HFFc6 (cell line): ENCODE measurements around the gene CDHR4. TPM values are rescaled to one million over a fixed set of nuclear protein-coding genes. Genes with fewer than 3 reads are reported as not detected.
"Not testable (repeated sequence)": the region's sequence is repeated elsewhere in the genome, so short reads cannot be mapped to it uniquely, and the experiment has no call there.

Experiments used
- DNase-seq: peaks from one replicate; pipeline ENCODE4 v3.0.0-alpha.2; 2018
- H3K27ac Mint-ChIP-seq: 2 replicates; pipeline ENCODE4 v1.8.0; 2020; ENCODE audit warnings: mild to moderate bottlenecking, mixed read lengths
- H3K27me3 Mint-ChIP-seq: 2 replicates; pipeline ENCODE4 v1.8.0; 2021; ENCODE audit warnings: mild to moderate bottlenecking, moderate library complexity, mixed read lengths; ENCODE audit not compliant: insufficient read depth
- H3K36me3 Mint-ChIP-seq: 2 replicates; pipeline ENCODE4 v1.8.0; 2021; ENCODE audit warnings: low read depth, mixed read lengths
- H3K4me1 Mint-ChIP-seq: 2 replicates; pipeline ENCODE4 v1.8.0; 2020; ENCODE audit warnings: low read depth, mixed read lengths
- H3K4me3 Mint-ChIP-seq: 2 replicates; pipeline ENCODE4 v1.8.0; 2020; ENCODE audit warnings: mild to moderate bottlenecking, moderate library complexity, mixed read lengths
- H3K9me3 Mint-ChIP-seq: 2 replicates; pipeline ENCODE4 v1.8.0; 2020; ENCODE audit warnings: mild to moderate bottlenecking, mixed read lengths
- CTCF ChIP-seq: fragments of 200-600 bp; sonication (generic); IDR thresholded peaks from 2 replicates; pipeline ENCODE4 v1.5.0; 2021; ENCODE audit warnings: antibody characterized with exemption, mild to moderate bottlenecking
- total RNA-seq, 6 experiments: library from RNA; stranded (reverse); fragmentation: NEBNext Ultra II Directional; extraction: Animal tissue kit (Norgen Biotek cat#: 25700); gene quantifications; 2 replicates in 1 of 6; 3 replicates in 5 of 6; pipeline ENCODE4 v1.2.3, GENCODE V29; 2021

CDHR4 gene
- total RNA-seq, 6 experiments from 2014 or later = 0.17 to 0.18 TPM; not detected in 4

GRCh38 chr3:49759226-49759625 lies 40.4 kb downstream of the CDHR4 start:
- H3K4me1 Mint-ChIP-seq = peaks cover 7% of the 10 kb centered on the region; the same call in 1 of the 2 replicates
- H3K4me3 Mint-ChIP-seq = no peak overlapping the region
- TF ChIP-seq CTCF = no peak
- no peaks in the 10 kb centered on the region for H3K27me3 Mint-ChIP-seq
- peaks cover 4% of the 10 kb centered on the region; the same call in 1 of the 2 replicates for H3K36me3 Mint-ChIP-seq
- no peak overlapping the region for H3K27ac Mint-ChIP-seq
- H3K9me3 Mint-ChIP-seq = no peaks in the 10 kb centered on the region
- no peak for DNase-seq

GRCh38 chr3:49757197-49757596 lies 42.5 kb downstream of the CDHR4 start:
- no peak overlapping the region for H3K27ac Mint-ChIP-seq

GRCh38 chr3:49756036-49756435 lies 43.6 kb downstream of the CDHR4 start:
- Mint-ChIP-seq H3K4me3 (no peak overlapping the region), H3K4me1 (peaks cover 7% of the 10 kb centered on the region; the same call in 1 of the 2 replicates), H3K27ac (no peak overlapping the region), H3K36me3 (no peaks in the 10 kb centered on the region), H3K9me3 (no peaks in the 10 kb centered on the region), H3K27me3 (no peaks in the 10 kb centered on the region)
- no peak for TF ChIP-seq CTCF
- no peak for DNase-seq

More at GRCh38 chr3:49757197-49757596, 42.5 kb downstream of the CDHR4 start:
- no peaks in the 10 kb centered on the region for H3K36me3 Mint-ChIP-seq
- H3K27me3 Mint-ChIP-seq = no peaks in the 10 kb centered on the region
- H3K9me3 Mint-ChIP-seq = no peaks in the 10 kb centered on the region
- no peak overlapping the region for H3K4me3 Mint-ChIP-seq
- TF ChIP-seq CTCF = no peak
- no peak for DNase-seq
- peaks cover 7% of the 10 kb centered on the region; the same call in 1 of the 2 replicates for H3K4me1 Mint-ChIP-seq

- H3K27ac Mint-ChIP-seq = no peak overlapping the region
- H3K4me3 Mint-ChIP-seq = no peak overlapping the region
- peaks cover 21% of the 10 kb centered on the region for H3K4me1 Mint-ChIP-seq
- no peaks in the 10 kb centered on the region; the same call in 1 of the 2 replicates for H3K27me3 Mint-ChIP-seq
- H3K9me3 Mint-ChIP-seq = no peaks in the 10 kb centered on the region
- no peaks in the 10 kb centered on the region for H3K36me3 Mint-ChIP-seq
- DNase-seq = no peak
- TF ChIP-seq CTCF = no peak
Observed at GRCh38 chr3:49754536-49754935, 45.1 kb downstream of the CDHR4 start.

GRCh38 chr3:49751501-49751900 lies 48.2 kb downstream of the CDHR4 start:
- no peaks in the 10 kb centered on the region; the same call in 1 of the 2 replicates for H3K27me3 Mint-ChIP-seq
- H3K27ac Mint-ChIP-seq = no peak overlapping the region
- no peaks in the 10 kb centered on the region for H3K9me3 Mint-ChIP-seq
- no peaks in the 10 kb centered on the region for H3K36me3 Mint-ChIP-seq
- TF ChIP-seq CTCF = no peak
- H3K4me3 Mint-ChIP-seq = no peak overlapping the region
- peaks cover 38% of the 10 kb centered on the region for H3K4me1 Mint-ChIP-seq
- DNase-seq = no peak

- DNase-seq = peak; percentile 33
- peaks cover 37% of the 10 kb centered on the region for H3K4me1 Mint-ChIP-seq
- H3K36me3 Mint-ChIP-seq = peaks cover 1% of the 10 kb centered on the region; the same call in 1 of the 2 replicates
- TF ChIP-seq CTCF = no peak
- no peak overlapping the region for H3K4me3 Mint-ChIP-seq
- H3K27ac Mint-ChIP-seq = peak overlapping the region; percentile 40
- H3K9me3 Mint-ChIP-seq = no peaks in the 10 kb centered on the region
- no peaks in the 10 kb centered on the region; the same call in 1 of the 2 replicates for H3K27me3 Mint-ChIP-seq
Observed at GRCh38 chr3:49750056-49750455, 49.6 kb downstream of the CDHR4 start.

- peaks cover 37% of the 10 kb centered on the region for H3K4me1 Mint-ChIP-seq
- DNase-seq, H3K9me3 Mint-ChIP-seq, H3K4me3 Mint-ChIP-seq, H3K27ac Mint-ChIP-seq, H3K27me3 Mint-ChIP-seq, H3K36me3 Mint-ChIP-seq: not testable (repeated sequence)
Observed at GRCh38 chr3:49748874-49749273, 50.8 kb downstream of the CDHR4 start.
